Esophagus muscularis mucosa (tissue), 4 donors: Measurements from ENCODE around the gene TRAF3. TPM values are rescaled to one million over a fixed set of nuclear protein-coding genes. Genes with fewer than 3 reads are reported as not detected.

Source experiments
- DNase-seq: peaks from one replicate; pipeline ENCODE4 v3.0.0-alpha.2; 2017; ENCODE audit errors: extremely low spot score
- H3K27ac ChIP-seq, 4 donors: fragments of 200-600 bp; sonication (generic); replicated peaks in 1 of 4; 1 replicate in 3 of 4; 2 replicates in 1 of 4; pipeline ENCODE4 v1.5.1; 2016 to 2019; ENCODE audit warnings: mild to moderate bottlenecking in 1 of 4
- H3K27me3 ChIP-seq, 4 donors: fragments of 200-600 bp; sonication (generic); one replicate each; pipeline versions ENCODE4 v1.5.1 to v1.6.0; 2016 to 2019
- H3K36me3 ChIP-seq, 4 donors: fragments of 200-600 bp; sonication (generic); one replicate each; pipeline ENCODE4 v1.5.1; 2016 to 2019
- H3K4me1 ChIP-seq, 4 donors: fragments of 200-600 bp; sonication (generic); one replicate each; pipeline ENCODE4 v1.5.1; 2016 to 2019
- H3K4me3 ChIP-seq, 4 donors: fragments of 200-600 bp; sonication (generic); 1 replicate in 2 of 4; 2 replicates in 2 of 4; pipeline ENCODE4 v1.5.1; 2016 to 2019; ENCODE audit warnings: mild to moderate bottlenecking in 4 of 4, moderate library complexity in 1 of 4
- H3K9me3 ChIP-seq, 4 donors: fragments of 200-600 bp; sonication (generic); 1 replicate in 3 of 4; 2 replicates in 1 of 4; pipeline ENCODE4 v1.5.1; 2016 to 2019
- CTCF ChIP-seq, 3 experiments: fragments of 200-600 bp in 2 of 3; fragments of 450-650 bp in 1 of 3; sonication (generic) in 2 of 3; IDR thresholded peaks; one replicate each; pipeline ENCODE4 v1.5.1; 2017 to 2019; ENCODE audit warnings: antibody characterized with exemption in 3 of 3, mild to moderate bottlenecking in 2 of 3, moderate library complexity in 1 of 3
- EP300 ChIP-seq: sonication (generic); formaldehyde crosslinking; IDR thresholded peaks from one replicate; pipeline ENCODE4 v1.6.1; 2017; ENCODE audit warnings: antibody characterized with exemption
- POLR2A ChIP-seq: fragments of 450-650 bp; IDR thresholded peaks from one replicate; pipeline ENCODE4 v1.6.1; 2017; ENCODE audit warnings: antibody characterized with exemption, moderate library complexity, mild to moderate bottlenecking, low read depth
- POLR2AphosphoS5 ChIP-seq, 2 donors: sonication (generic); formaldehyde crosslinking; IDR thresholded peaks; one replicate each; pipeline ENCODE4 v1.6.1; 2017; ENCODE audit warnings: antibody characterized with exemption in 2 of 2
- WGBS: methylation state at CpG from one replicate; pipeline ENCODE4 v1.1.5; 2018; 5-methylcytosine and 5-hydroxymethylcytosine counted together
- intact Hi-C: fragments of 100-400 bp; cut with DNase I; formaldehyde crosslinking; loops from one replicate; pipeline ENCODE4 v1.15.1; 2023
- total RNA-seq, 4 donors: library from RNA; depleted of rRNA; stranded (reverse); fragments of >200 nt; gene quantifications; one replicate each; pipeline versions ENCODE4 v1.1.0 to v1.2.1, GENCODE V29; 2016

Gene TRAF3
- total RNA-seq, 4 donors from 2014 or later = 9.6 to 19.1 (median 17.5) TPM

GRCh38 chr14:102731101-102731870 is 46.0 kb upstream of the TRAF3 start:
- Histone ChIP-seq H3K27ac (no peak overlapping the region), H3K36me3 (peaks cover 15 to 60% (median 36%) of the 10 kb centered on the region in 4 donors)

GRCh38 chr14:102731871-102732800 is 45.1 kb upstream of the TRAF3 start:
- TF ChIP-seq POLR2A = no peak
- TF ChIP-seq CTCF (IDR thresholded peaks at IDR 0.05) = no peak
- no peak for TF ChIP-seq EP300
- no peak for TF ChIP-seq POLR2AphosphoS5 (IDR thresholded peaks at IDR 0.05)
- 87% methylated on average over 9 of the region's 13 CpGs for WGBS
- intact Hi-C loops = no loop called here

More at GRCh38 chr14:102731101-102731870, 46.0 kb upstream of the TRAF3 start:
- TF ChIP-seq POLR2A (no peak), POLR2AphosphoS5 (IDR thresholded peaks at IDR 0.05) (no peak), EP300 (no peak), CTCF (IDR thresholded peaks at IDR 0.05) (no peak)
- Histone ChIP-seq H3K27me3 (no peaks in the 10 kb centered on the region), H3K4me1 (no peaks in the 10 kb centered on the region), H3K9me3 (no peaks in the 10 kb centered on the region), H3K4me3 (no peak overlapping the region)
- DNase-seq = no peak
- intact Hi-C loops = no loop called here
- 97% methylated on average over 14 of the region's 15 CpGs for WGBS

GRCh38 chr14:102732924-102733323 is 44.3 kb upstream of the TRAF3 start:
- TF ChIP-seq POLR2AphosphoS5 (IDR thresholded peaks at IDR 0.05) = no peak
- TF ChIP-seq EP300 = no peak
- TF ChIP-seq POLR2A = no peak
- TF ChIP-seq CTCF (IDR thresholded peaks at IDR 0.05) = no peak
- no peaks in the 10 kb centered on the region for H3K27me3 ChIP-seq
- intact Hi-C loops = no loop called here
- H3K4me1 ChIP-seq = no peaks in the 10 kb centered on the region
- WGBS = 95% methylated on average over 7 of the region's 10 CpGs
- no peak overlapping the region for H3K27ac ChIP-seq
- no peak for DNase-seq
- no peak overlapping the region for H3K4me3 ChIP-seq
- peaks cover 6 to 53% (median 28%) of the 10 kb centered on the region in 4 donors for H3K36me3 ChIP-seq
- no peaks in the 10 kb centered on the region for H3K9me3 ChIP-seq

More at GRCh38 chr14:102731871-102732800, 45.1 kb upstream of the TRAF3 start:
- DNase-seq = no peak
- H3K27me3 ChIP-seq = no peaks in the 10 kb centered on the region
- no peaks in the 10 kb centered on the region for H3K4me1 ChIP-seq
- peaks cover 7 to 56% (median 30%) of the 10 kb centered on the region in 4 donors for H3K36me3 ChIP-seq
- no peaks in the 10 kb centered on the region for H3K9me3 ChIP-seq
- no peak overlapping the region for H3K4me3 ChIP-seq
- no peak overlapping the region for H3K27ac ChIP-seq

- no peak overlapping the region for H3K4me3 ChIP-seq
- TF ChIP-seq EP300 (no peak), POLR2A (no peak), CTCF (IDR thresholded peaks at IDR 0.05) (no peak), POLR2AphosphoS5 (IDR thresholded peaks at IDR 0.05) (no peak)
- 91% methylated on average over 11 of the region's 11 CpGs for WGBS
- no peak for DNase-seq
- H3K9me3 ChIP-seq = no peaks in the 10 kb centered on the region
- H3K36me3 ChIP-seq = peaks cover 3 to 52% (median 24%) of the 10 kb centered on the region in 4 donors
- no peaks in the 10 kb centered on the region for H3K4me1 ChIP-seq
- no peaks in the 10 kb centered on the region for H3K27me3 ChIP-seq
- intact Hi-C loops = no loop called here
- H3K27ac ChIP-seq = no peak overlapping the region
Measured at GRCh38 chr14:102733326-102733725, 43.9 kb upstream of the TRAF3 start.
